HepG2 (cell line): ENCODE results near the gene AGXT. TPM values are rescaled to one million over a fixed set of nuclear protein-coding genes. Genes with fewer than 3 reads are reported as not detected.
A peak's percentile ranks its signal among the peaks of the same experiment; 100 is the strongest.

Experiments used
- ATAC-seq: fragments of 200-7000 bp; cut with Tn5 transposase; 3 replicates; pipeline ENCODE4 v1.9.1; 2020; ENCODE audit warnings: mild to moderate bottlenecking, moderate library complexity
- BruUV-seq: library from RNA; stranded (reverse); fragments of 400-500 nt; replicated peaks from 2 replicates; lab custom pipeline; 2021; lab: Mats Ljungman, UMichigan
- CTCF ChIA-PET: fragments of 300-600 bp; formaldehyde crosslinking; extraction: SDS; loops from one replicate; lab custom pipeline; 2021; ENCODE audit warnings: low total read pairs, inconsistent platforms, low intra/inter-chr PET ratio; lab: Yijun Ruan, JAX
- POLR2A ChIA-PET: fragments of 350-600 bp; sonication (Branson Sonifier 250); formaldehyde crosslinking; loops from one replicate; lab custom pipeline; 2020; ENCODE audit warnings: antibody characterized with exemption, inconsistent platforms; lab: Yijun Ruan, JAX
- DNase-seq: peaks from one replicate; pipeline ENCODE4 v3.0.0-alpha.2; 2015; ENCODE audit warnings: low spot score
- FAIRE-seq: peaks from 3 replicates; lab custom pipeline; 2011; peaks lifted over from hg19 to GRCh38; lab: Jason Lieb, UNC
- H2AFZ ChIP-seq: one replicate; pipeline ENCODE4 v1.6.1; 2011; ENCODE audit warnings: low read length, inconsistent platforms
- H3K27ac ChIP-seq: fragments of 300-600 bp; 3 replicates; pipeline ENCODE4 v1.8.0; 2011; ENCODE audit warnings: mixed run types, mild to moderate bottlenecking, mixed read lengths, low read length, inconsistent platforms; ENCODE audit not compliant: insufficient read depth; ENCODE audit errors: extremely low read length
- H3K27me3 ChIP-seq, 2 experiments: fragments of 200-600 bp in 1 of 2; 2 replicates in 1 of 2; 3 replicates in 1 of 2; pipeline versions ENCODE4 v1.6.0 to v1.8.0; 2011; ENCODE audit warnings: low read length in 2 of 2, mild to moderate bottlenecking in 2 of 2, moderate library complexity in 2 of 2, inconsistent platforms in 1 of 2; ENCODE audit not compliant: insufficient read depth in 2 of 2, control insufficient read depth in 1 of 2
- H3K36me3 ChIP-seq, 2 experiments: fragments of 200-600 bp in 1 of 2; replicated peaks in 1 of 2; 2 replicates in 1 of 2; 3 replicates in 1 of 2; pipeline versions ENCODE4 v1.5.1 to v1.8.0; 2011; ENCODE audit warnings: low read length in 2 of 2, inconsistent platforms in 1 of 2; ENCODE audit not compliant: insufficient read depth in 2 of 2, control insufficient read depth in 1 of 2
- H3K4me1 ChIP-seq: 2 replicates; pipeline ENCODE4 v1.5.1; 2012; ENCODE audit warnings: low read length, inconsistent platforms; ENCODE audit not compliant: insufficient read depth
- H3K4me2 ChIP-seq: 2 replicates; pipeline ENCODE4 v1.6.0; 2011; ENCODE audit warnings: low read depth, low read length, inconsistent platforms
- H3K4me3 ChIP-seq, 3 experiments: fragments of 200-600 bp in 1 of 3; sonication (generic), shearing (Covaris generic) in 1 of 3; replicated peaks in 1 of 3; 2 replicates each; pipeline ENCODE4 v1.5.1; 2011 to 2016; ENCODE audit warnings: low read length in 3 of 3, inconsistent platforms in 2 of 3, low read depth in 2 of 3, mild to moderate bottlenecking in 2 of 3, control low read depth in 1 of 3, mixed read lengths in 1 of 3; ENCODE audit not compliant: insufficient read depth in 1 of 3
- H3K79me2 ChIP-seq: one replicate; pipeline ENCODE4 v1.6.1; 2011; ENCODE audit warnings: low read length, inconsistent platforms; ENCODE audit not compliant: insufficient read depth
- H3K9ac ChIP-seq: 2 replicates; pipeline ENCODE4 v1.6.0; 2011; ENCODE audit warnings: mild to moderate bottlenecking, low read depth, low read length, inconsistent platforms; ENCODE audit not compliant: insufficient read depth
- H3K9me3 ChIP-seq: 2 replicates; pipeline ENCODE4 v1.5.1; 2012; ENCODE audit warnings: mild to moderate bottlenecking, low read length
- H4K20me1 ChIP-seq: 2 replicates; pipeline ENCODE4 v1.6.0; 2011; ENCODE audit warnings: inconsistent platforms, mild to moderate bottlenecking, low read length, moderate library complexity; ENCODE audit not compliant: insufficient read depth
- ARNT ChIP-seq: fragments of 450-650 bp; IDR thresholded peaks from 2 replicates; pipeline ENCODE4 v1.6.1; 2017
- CBX2 ChIP-seq, 2 experiments: fragments of 200-600 bp in 1 of 2; sonication (generic); formaldehyde crosslinking in 1 of 2; IDR thresholded peaks; 2 replicates each; pipeline versions ENCODE4 v1.7.0 to v1.8.1; 2018 to 2022; ENCODE audit warnings: low read depth in 2 of 2, low read length in 1 of 2, mild to moderate bottlenecking in 1 of 2, missing genetic modification reagents in 1 of 2
- EZH2 ChIP-seq: conservative IDR thresholded peaks from 2 replicates; pipeline ENCODE4 v1.6.1; 2012; ENCODE audit warnings: mild to moderate bottlenecking, low read depth, low read length, moderate library complexity
- TMF1 ChIP-seq: sonication (generic); formaldehyde crosslinking; IDR thresholded peaks from 2 replicates; pipeline ENCODE4 v1.8.1; 2022; ENCODE audit warnings: low read depth, missing genetic modification reagents
- ZNF24 ChIP-seq: fragments of 450-650 bp; IDR thresholded peaks from 2 replicates; pipeline ENCODE4 v1.6.1; 2017; ENCODE audit warnings: antibody characterized with exemption, mild to moderate bottlenecking
- ZNF558 ChIP-seq: sonication (generic); formaldehyde crosslinking; IDR thresholded peaks from 2 replicates; pipeline ENCODE4 v1.9.0; 2022; ENCODE audit warnings: mild to moderate bottlenecking, missing genetic modification reagents, borderline replicate concordance
- WGBS: methylation state at CpG from one replicate; pipeline ENCODE4 v1.1.6; 2017; ENCODE audit warnings: low lambda C conversion rate; 5-methylcytosine and 5-hydroxymethylcytosine counted together
- in situ Hi-C: cut with HindIII; loops from 2 replicates; pipeline ENCODE4 v1.10.0; 2017; ENCODE audit warnings: low pct_unique_long_range_greater_than_20kb; ENCODE audit not compliant: extremely low pct_ligation_motif_present
- intact Hi-C: fragments of 100-400 bp; cut with micrococcal nuclease; formaldehyde crosslinking; loops from one replicate; pipeline ENCODE4 v1.10.0; 2022; ENCODE audit not compliant: unreplicated experiment
- polyA plus RNA-seq, 8 experiments: library from polyadenylated mRNA; depleted of rRNA in 3 of 8; stranded (reverse) in 7 of 8; unstranded in 1 of 8; fragments of >200 nt; fragmentation: Illumina TruSeq in 4 of 8; extraction: Trizol in 4 of 8; gene quantifications; 2 replicates each; pipeline versions ENCODE4 v1.2.1 to v1.2.3, GENCODE V29; 2011 to 2016; ENCODE audit warnings: low read depth in 4 of 8, missing spikeins in 1 of 8, mixed read lengths in 1 of 8; ENCODE audit not compliant: insufficient read depth in 1 of 8
- total RNA-seq, 5 experiments: library from RNA; depleted of rRNA; stranded (reverse); fragments of >200 nt; fragmentation: Illumina TruSeq; extraction: Trizol; gene quantifications; 2 replicates each; pipeline ENCODE4 v1.2.3, GENCODE V29; 2016; ENCODE audit warnings: low read depth in 1 of 5

The AGXT gene
- total and polyA plus RNA-seq, 2 of the 13 experiments (the other 11 are each of a cell fraction or from before 2014, with no cell fraction given) = 41.9 to 96.1 TPM

- POLR2A ChIA-PET = no interaction called here
- no peak for ATAC-seq
- no peak overlapping the region for H3K27ac ChIP-seq
- H3K79me2 ChIP-seq = no peaks in the 10 kb centered on the region
- H3K27me3 ChIP-seq = peaks cover 26 to 83% of the 10 kb centered on the region in 2 experiments; a peak in 4 of 5 replicates
- H3K4me2 ChIP-seq = no peak overlapping the region
- no peak overlapping the region for H3K9ac ChIP-seq
- H3K4me3 ChIP-seq = no peak overlapping the region
- 5% methylated on average over 7 of the region's 7 CpGs for WGBS
- no peaks in the 10 kb centered on the region for H3K4me1 ChIP-seq
- in situ Hi-C loops = no loop called here
- TF ChIP-seq EZH2 = peak; percentile 79; the same call in 1 of the 2 replicates
- no peak for TF ChIP-seq ZNF24
- TF ChIP-seq, all 625 proteins: peak for 1
- no peak for DNase-seq
- no peaks in the 10 kb centered on the region for H3K9me3 ChIP-seq
- H4K20me1 ChIP-seq = no peaks in the 10 kb centered on the region; the same call in 1 of the 2 replicates
- H2AFZ ChIP-seq = no peak overlapping the region
- no TSS peak for BruUV-seq
- CTCF ChIA-PET = no interaction called here
- H3K36me3 ChIP-seq = no peaks in the 10 kb centered on the region
- no peak for FAIRE-seq
- intact Hi-C loops = no loop called here
These were observed 47.2 kb upstream of the AGXT start for GRCh38 chr2:240821429-240821778.

- no peak overlapping the region for H3K27ac ChIP-seq
- ChIA-PET CTCF (no interaction called here), POLR2A (no interaction called here)
- no peak overlapping the region for H3K4me2 ChIP-seq
- no peak overlapping the region for H2AFZ ChIP-seq
- H3K36me3 ChIP-seq = no peaks in the 10 kb centered on the region
- peak; percentile 86 for TF ChIP-seq EZH2
- TF ChIP-seq CBX2 (IDR thresholded peaks at IDR 0.05; ENCODE audit: low read depth, low read length) = no peak
- TF ChIP-seq CBX2 (CRISPR knock-in tag; IDR thresholded peaks at IDR 0.05; ENCODE audit: low read depth) = no peak
- no peak for TF ChIP-seq TMF1
- no peak for TF ChIP-seq ZNF558
- TF ChIP-seq ARNT = no peak
- H3K4me1 ChIP-seq = no peaks in the 10 kb centered on the region
- no TSS peak for BruUV-seq
- H4K20me1 ChIP-seq = no peaks in the 10 kb centered on the region; the same call in 1 of the 2 replicates
- intact Hi-C loops = no loop called here
- H3K4me3 ChIP-seq = no peak overlapping the region
- ATAC-seq = no peak
- H3K9me3 ChIP-seq = no peaks in the 10 kb centered on the region
- no peak for DNase-seq
- H3K79me2 ChIP-seq = no peaks in the 10 kb centered on the region
- H3K27me3 ChIP-seq = peaks cover 23 to 85% of the 10 kb centered on the region in 2 experiments; a peak in 4 of 5 replicates
- 26% methylated on average over 4 of the region's 4 CpGs for WGBS
- H3K9ac ChIP-seq = no peak overlapping the region
- FAIRE-seq = no peak
- in situ Hi-C loops = no loop called here
These were observed 46.3 kb upstream of the AGXT start for GRCh38 chr2:240822280-240822847.
